Left lobe of liver (tissue), 1 donor: Measurements from ENCODE around the gene RBBP6. TPM values are rescaled to one million over a fixed set of nuclear protein-coding genes. Genes with fewer than 3 reads are reported as not detected.

Source experiments
- total RNA-seq: library from RNA; stranded (reverse); gene quantifications from one replicate; pipeline ENCODE4 v1.2.1, GENCODE V29; 2021
- donor health status: DM: no; HTN: yes; CAD: no.

Gene RBBP6
- total RNA-seq, 1 donor from 2014 or later = 22.4 TPM

Other genes starting within 250 kb of the RBBP6 start
- 33.7 TPM for gene TNRC6A, start 190.1 kb downstream of the RBBP6 start, total RNA-seq